HL-60 (cell line): ENCODE measurements around the gene ITFG1.

Experiments used
- GABPA ChIP-seq: IDR thresholded peaks from 2 replicates; pipeline ENCODE4 v1.6.1; 2012; ENCODE audit warnings: low read depth
- POLR2AphosphoS5 ChIP-seq: IDR thresholded peaks from 2 replicates; pipeline ENCODE4 v1.6.1; 2012; ENCODE audit warnings: low read depth
- TF ChIP-seq, protein P1 (sequence below): IDR thresholded peaks from one replicate; pipeline ENCODE4 v1.5.1; 2011; ENCODE audit warnings: low read length, control low read depth, inconsistent platforms; ENCODE audit not compliant: insufficient read depth
- TF ChIP-seq, protein P2 (sequence below): IDR thresholded peaks from 2 replicates; pipeline ENCODE4 v1.6.1; 2012; ENCODE audit warnings: low read depth; ENCODE audit not compliant: insufficient replicate concordance

DNA sequence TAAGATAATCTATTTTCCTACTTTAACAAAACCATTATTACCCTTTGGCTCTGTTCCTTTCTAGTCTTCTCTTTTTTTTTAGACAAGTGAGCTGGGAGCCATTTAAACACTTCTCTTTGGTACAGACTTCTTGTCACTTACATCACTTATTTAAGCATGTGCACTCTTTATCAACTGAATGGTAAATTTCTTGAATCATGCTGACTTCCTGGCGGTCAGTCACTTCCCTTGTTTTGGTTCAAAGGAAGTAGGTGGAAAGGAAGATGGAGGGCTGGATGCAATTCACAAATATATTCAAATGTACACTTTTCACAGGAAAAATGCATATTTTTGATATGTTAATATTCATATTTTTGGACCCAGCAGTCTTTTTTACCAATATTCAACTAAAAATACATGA is 97.1 kb downstream of the ITFG1 start:
- TF ChIP-seq, protein P1, sequence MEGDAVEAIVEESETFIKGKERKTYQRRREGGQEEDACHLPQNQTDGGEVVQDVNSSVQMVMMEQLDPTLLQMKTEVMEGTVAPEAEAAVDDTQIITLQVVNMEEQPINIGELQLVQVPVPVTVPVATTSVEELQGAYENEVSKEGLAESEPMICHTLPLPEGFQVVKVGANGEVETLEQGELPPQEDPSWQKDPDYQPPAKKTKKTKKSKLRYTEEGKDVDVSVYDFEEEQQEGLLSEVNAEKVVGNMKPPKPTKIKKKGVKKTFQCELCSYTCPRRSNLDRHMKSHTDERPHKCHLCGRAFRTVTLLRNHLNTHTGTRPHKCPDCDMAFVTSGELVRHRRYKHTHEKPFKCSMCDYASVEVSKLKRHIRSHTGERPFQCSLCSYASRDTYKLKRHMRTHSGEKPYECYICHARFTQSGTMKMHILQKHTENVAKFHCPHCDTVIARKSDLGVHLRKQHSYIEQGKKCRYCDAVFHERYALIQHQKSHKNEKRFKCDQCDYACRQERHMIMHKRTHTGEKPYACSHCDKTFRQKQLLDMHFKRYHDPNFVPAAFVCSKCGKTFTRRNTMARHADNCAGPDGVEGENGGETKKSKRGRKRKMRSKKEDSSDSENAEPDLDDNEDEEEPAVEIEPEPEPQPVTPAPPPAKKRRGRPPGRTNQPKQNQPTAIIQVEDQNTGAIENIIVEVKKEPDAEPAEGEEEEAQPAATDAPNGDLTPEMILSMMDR, result no peak
- TF ChIP-seq GABPA (no peak), POLR2AphosphoS5 (no peak)
- TF ChIP-seq, protein P2, sequence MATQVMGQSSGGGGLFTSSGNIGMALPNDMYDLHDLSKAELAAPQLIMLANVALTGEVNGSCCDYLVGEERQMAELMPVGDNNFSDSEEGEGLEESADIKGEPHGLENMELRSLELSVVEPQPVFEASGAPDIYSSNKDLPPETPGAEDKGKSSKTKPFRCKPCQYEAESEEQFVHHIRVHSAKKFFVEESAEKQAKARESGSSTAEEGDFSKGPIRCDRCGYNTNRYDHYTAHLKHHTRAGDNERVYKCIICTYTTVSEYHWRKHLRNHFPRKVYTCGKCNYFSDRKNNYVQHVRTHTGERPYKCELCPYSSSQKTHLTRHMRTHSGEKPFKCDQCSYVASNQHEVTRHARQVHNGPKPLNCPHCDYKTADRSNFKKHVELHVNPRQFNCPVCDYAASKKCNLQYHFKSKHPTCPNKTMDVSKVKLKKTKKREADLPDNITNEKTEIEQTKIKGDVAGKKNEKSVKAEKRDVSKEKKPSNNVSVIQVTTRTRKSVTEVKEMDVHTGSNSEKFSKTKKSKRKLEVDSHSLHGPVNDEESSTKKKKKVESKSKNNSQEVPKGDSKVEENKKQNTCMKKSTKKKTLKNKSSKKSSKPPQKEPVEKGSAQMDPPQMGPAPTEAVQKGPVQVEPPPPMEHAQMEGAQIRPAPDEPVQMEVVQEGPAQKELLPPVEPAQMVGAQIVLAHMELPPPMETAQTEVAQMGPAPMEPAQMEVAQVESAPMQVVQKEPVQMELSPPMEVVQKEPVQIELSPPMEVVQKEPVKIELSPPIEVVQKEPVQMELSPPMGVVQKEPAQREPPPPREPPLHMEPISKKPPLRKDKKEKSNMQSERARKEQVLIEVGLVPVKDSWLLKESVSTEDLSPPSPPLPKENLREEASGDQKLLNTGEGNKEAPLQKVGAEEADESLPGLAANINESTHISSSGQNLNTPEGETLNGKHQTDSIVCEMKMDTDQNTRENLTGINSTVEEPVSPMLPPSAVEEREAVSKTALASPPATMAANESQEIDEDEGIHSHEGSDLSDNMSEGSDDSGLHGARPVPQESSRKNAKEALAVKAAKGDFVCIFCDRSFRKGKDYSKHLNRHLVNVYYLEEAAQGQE, result no peak
